Activated T-cell treated with anti-CD3 and anti-CD28 coated beads for 4 hours (primary cell): ENCODE data around the gene ZBTB2.
"Not testable (repeated sequence)": the region's sequence is repeated elsewhere in the genome, so short reads cannot be mapped to it uniquely, and the experiment has no call there.

ENCODE experiments used
- DNase-seq: peaks from one replicate; pipeline ENCODE4 v3.0.0-alpha.2; 2020

ZBTB2 gene

GRCh38 chr6:151326116-151326825 lies 65.1 kb downstream of the ZBTB2 start:
- DNase-seq = no peak

DNA sequence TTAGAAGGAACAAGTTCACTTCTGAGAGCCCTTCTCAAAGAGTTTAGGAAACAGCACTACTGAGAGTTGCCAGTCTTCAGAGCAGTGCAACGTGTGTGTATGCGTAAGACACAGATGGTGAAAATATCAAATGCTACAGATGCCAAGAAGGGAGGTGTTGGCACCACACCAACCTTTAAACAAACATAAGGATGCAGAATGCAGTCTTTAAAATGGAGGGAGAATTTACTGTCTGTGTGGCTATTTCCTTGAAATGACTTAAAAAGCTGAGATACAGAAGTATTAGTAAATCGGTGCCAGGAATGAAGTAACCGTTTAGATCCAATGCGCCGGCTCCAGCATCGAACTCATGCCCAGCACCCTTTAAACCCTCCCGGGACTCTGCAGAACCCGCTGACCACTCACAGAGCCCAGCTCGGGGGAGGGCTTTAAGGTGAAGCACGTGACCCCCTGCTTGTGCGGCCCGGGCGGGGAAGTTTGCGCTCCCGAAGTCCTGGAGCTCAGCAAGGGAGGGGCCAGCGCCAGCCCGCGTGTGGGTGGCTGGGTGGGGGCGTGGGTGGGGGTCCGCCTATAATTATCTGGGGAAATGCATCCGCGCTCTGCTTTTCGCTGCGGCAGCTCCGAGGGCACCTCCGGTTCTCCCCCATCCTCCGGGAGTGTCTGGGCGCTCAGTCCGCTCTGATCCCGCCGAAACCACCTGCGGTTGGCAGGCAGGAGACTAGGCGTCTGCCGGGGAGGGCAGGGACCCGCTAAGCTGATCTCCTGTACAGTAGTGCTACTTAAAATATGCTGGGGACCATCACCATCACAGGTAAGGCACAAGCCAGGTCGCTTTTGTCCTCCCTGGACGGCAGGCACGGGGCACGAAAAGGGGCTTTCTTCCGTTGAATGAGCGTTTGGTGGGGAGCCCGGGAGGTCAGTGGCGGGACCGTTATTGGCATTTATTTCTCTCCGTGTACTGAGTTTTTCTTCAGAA lies 66.0 kb downstream of the ZBTB2 start:
- no peak for DNase-seq

DNA sequence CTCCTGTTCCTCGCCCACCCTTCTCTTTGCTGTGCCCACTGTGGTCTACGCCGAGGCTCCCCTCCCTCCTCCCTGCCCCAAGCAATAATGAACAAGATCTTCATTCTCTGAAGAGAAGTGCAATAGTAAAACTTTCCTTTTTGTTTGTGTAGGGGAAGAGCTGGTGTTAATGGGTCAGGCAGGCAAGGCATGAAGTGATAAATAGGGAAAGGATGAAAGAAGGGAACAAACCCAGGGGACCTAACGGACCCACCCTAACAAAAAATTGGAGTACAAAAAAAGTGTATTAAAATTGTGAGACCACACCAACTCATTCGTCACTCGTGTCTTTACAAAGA lies 66.9 kb downstream of the ZBTB2 start:
- no peak for DNase-seq

- DNase-seq = peak; percentile 58
Observed at GRCh38 chr6:151323791-151324487, 67.4 kb downstream of the ZBTB2 start.

GRCh38 chr6:151322570-151322969 lies 68.8 kb downstream of the ZBTB2 start:
- DNase-seq = no peak

DNA sequence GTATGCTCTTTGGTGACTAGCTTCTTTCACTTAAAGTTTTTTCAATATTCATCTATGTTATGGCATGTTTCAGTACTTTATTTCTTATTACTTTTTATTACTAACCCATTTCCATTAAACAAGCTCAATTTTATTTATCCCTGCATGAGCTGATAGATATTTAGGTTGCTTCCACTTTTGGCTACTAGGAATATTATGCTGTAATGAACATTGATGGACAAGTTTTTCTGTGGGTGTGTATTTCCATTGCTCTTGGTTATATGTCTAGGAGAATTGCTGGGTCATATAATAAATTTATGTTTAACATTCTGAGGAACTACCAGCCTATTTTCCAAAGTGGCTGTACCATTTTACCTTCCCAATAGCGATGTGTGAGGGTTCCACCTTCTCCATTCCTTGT lies 69.9 kb downstream of the ZBTB2 start:
- DNase-seq = no peak

- no peak for DNase-seq
Observed at GRCh38 chr6:151320140-151320539, 71.2 kb downstream of the ZBTB2 start.

DNA sequence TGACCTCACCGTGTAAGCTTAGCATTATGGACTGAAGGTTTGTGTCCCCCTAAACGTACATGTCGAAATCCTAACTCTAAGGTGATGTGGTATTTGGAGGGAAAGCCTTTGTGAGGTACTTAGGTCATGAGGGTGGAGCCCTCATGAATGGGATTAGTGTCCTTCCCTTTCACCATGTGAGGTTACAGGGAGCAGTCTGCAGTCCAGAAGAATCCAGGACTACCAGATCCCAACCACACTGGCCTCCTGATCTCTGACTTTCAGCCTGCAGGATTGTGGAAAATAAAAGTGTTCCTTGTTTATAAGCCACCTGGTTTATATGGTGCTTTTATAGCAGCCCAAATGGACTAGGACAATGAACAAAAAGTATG lies 73.4 kb downstream of the ZBTB2 start:
- DNase-seq = no peak

DNA sequence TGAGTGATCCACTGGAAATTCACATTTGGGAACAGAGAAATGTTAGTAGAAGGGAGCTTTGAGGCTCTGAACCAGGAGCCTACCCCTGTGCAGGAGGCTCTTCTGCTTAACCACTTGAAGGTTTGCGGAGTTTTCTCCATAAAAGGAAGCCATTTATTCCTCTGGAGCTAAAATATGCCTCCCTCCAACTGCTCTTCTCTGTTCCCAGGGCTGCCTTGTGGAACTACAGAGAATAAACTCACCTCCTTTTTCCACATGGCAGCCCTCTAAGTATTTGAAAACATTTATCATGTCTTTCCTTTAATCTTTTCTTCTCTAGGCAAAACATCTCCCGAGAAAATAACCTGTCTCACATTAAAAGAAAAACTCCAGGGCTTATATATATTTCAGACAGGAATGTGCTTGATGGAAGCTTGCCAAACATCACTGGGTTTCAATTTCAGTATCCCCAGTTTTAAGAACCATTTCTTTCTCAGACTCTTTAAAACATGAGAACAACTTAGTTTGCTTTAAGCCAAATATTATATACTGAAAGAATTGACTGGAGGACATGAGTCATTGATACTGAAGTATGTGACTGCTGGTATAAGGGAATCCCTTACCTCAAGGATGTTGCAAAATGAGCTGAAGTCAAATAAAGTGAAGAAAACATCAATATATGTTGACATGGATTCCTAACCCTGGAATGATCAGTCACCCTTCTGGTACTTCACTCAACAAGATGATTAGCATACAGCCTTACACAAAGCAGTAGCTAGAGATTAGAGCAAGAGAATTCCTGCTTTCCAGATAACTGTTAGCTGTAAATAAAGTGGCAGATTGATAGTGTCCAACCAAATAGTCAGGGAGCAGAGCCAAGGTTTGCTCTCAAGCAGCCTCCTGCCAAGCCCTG lies 74.0 kb downstream of the ZBTB2 start:
- no peak for DNase-seq

GRCh38 chr6:151315661-151316060 lies 75.7 kb downstream of the ZBTB2 start:
- not testable (repeated sequence) for DNase-seq
